ENCODE results near the gene PHC2.

Gene PHC2

DNA sequence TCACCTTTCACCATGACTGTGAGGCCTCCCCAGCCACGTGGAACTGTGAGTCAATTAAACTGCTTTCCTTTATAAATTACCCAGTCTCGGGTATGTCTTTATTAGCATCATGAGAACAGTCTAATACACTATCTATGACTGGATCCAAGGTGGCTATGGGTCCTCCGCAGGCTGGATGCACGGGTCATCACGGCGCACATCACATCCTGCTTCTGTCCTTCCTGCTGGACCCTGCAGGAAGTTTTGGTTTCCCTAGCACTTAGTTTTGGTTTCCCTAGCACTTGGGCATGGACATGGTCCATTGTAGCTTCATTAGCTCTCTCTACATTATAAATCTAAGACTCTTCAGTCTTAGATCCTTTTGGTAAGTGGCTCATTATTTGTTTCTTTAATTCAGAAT lies 14.2 kb upstream of the PHC2 start:
- DNase-seq: no peak

DNA sequence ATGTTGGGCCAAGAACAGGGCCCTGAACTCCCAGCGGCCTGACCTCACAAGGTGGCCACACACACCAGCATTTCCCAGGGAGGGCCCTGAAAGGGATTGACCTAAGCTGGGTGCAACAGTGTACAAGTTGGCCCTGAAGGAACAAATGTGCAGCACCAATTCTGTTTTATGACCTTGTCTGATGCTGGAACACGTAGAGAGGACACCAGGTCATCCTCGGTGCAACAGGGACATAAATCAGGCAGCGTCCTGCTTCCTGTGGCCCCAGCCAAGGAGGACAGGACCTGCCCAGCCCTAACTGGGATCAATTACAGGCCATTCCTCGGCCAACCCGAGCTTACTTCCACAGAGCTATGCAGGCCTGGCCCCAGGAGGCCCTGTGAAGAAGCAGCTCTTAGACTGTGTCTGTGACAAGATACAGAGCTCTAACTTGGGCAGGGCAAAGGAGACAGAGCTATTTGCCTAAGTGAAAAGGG lies 12.8 kb upstream of the PHC2 start:
- no peak for DNase-seq

DNA sequence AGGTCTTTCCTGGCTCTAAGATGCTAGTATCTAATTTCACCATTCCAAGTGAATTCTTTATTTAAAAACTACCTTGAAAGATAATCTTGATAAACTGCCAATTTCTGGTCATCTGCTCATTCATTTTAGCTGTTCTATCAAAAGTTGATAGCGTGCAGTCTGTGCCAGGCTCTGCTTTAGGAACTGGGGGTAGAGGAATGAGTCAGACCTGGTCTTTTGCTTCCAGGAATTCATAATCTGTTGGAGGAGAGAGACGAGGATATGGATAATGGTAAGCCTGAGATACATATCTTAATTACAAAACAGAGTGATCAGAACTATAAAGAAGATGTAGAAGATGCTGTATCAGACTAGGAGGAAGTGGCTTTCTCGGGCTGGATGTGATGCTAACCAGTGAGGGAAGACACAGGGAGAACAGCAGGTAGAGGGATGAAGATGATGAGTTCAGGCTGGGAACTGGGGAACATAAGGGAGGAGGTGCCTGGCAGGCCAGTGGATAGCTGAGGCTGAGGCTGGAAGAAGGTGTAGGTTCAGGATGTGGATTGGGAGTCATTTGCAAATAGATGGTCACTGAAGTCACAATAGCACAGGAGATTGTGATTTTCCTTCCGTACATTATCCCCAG lies 12.3 kb upstream of the PHC2 start:
- DNase-seq: no peak

DNA sequence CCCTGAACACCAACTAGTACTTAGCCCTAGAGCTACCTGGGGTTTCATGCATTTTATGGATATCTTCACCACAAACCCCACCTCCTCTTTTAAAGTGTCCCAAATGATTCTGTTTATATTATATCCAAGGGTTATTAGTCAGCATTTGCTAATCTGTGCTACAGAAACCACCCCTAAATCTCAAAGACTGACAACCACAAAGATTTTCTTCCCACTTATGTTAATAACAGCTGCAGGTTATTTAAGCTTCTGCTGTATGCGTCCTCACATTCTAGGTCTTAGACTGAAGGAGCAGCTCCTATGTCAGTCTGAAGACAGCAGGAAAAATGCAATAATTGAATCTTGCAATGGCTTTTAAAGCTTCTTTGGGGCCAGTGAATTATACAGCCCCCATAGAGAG lies 11.2 kb upstream of the PHC2 start:
- DNase-seq: no peak

DNA sequence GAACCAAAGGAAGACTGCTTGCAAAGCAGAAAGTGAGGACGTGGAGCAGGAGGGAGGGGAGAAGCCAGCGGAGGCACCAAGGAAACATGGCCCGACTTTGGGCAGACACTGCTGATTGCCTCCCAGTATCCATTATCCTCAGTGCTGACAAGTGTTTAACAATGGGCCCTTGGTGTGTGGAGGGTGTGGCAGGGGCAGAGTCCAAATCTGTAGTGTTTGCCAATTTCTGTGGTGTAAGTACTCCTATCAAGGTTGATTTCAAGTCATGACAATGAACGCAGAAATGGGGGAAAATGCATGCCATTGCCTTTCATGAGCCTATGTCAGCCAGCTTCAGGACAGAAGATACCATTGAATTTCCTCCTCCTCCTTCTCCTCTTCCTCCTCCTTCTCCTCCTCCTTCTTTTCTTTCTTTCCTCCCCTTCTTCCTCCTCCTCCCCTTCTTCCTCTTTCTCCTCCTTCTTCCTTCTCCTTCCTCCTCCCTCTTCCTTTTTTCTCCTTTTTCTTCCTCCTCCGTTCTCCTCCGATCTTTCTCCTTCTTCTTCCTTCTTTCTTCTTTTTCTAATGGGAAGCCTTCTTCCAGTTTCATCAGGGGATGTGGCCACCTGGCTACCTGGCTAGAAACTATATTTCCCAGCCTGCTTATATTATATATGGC lies 10.3 kb upstream of the PHC2 start:
- no peak for DNase-seq

DNA sequence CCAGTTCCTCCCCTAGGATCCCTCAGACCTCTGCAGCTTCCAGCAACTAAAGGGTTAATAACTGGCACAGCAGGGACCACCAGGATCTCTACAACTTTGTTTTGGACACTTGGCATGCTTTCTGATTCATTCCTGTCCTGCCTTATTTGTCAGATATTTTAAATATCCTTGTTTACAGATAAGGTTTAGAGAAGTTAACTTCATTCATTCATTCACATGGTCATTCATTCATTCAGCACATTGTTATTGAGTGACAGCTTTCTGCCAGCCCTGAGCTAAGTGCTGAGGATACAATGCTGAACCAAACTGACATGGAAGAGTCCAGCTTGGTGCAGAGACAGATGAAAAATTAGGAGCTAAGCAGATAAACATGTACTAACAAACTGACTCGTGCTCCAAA lies 8.8 kb upstream of the PHC2 start:
- no peak for DNase-seq

DNA sequence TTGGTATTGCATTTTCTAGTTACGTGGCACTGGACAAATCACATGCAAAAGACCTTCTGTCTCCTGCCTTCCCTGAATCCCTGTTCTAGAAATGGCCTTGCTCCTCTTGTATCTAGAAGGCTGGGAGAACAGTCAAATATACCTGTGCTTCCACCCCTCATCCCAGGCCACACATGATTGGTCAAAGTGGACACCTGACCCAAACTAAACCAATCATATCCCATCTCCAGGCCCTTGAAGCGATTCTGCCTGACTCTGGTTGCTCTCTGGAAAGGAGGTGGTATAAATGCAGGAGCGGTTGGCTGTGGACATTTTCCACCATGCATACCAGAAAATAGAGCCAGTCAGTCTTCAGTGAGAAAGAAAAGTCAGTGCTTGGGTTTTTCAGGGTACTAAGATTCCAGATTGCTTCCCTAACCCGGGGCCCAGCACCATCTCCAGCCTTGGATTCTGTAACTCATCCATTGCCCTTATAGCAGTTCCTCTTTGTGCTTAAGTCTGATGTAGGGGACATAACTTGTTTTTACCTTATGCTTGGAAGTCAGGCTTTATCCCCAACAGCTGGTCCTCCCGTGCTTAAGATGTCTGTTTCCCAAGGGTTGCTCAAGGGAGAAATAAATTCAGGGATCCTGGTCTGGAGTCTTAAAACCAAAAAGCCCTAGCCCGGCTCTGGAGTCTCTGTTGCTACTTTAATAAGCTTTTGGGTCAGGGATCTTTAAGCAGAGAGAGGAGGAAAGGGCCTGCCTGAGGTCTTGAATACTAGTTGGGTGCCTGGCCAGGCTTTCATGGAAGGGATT lies 7.7 kb upstream of the PHC2 start:
- DNase-seq: no peak

DNA sequence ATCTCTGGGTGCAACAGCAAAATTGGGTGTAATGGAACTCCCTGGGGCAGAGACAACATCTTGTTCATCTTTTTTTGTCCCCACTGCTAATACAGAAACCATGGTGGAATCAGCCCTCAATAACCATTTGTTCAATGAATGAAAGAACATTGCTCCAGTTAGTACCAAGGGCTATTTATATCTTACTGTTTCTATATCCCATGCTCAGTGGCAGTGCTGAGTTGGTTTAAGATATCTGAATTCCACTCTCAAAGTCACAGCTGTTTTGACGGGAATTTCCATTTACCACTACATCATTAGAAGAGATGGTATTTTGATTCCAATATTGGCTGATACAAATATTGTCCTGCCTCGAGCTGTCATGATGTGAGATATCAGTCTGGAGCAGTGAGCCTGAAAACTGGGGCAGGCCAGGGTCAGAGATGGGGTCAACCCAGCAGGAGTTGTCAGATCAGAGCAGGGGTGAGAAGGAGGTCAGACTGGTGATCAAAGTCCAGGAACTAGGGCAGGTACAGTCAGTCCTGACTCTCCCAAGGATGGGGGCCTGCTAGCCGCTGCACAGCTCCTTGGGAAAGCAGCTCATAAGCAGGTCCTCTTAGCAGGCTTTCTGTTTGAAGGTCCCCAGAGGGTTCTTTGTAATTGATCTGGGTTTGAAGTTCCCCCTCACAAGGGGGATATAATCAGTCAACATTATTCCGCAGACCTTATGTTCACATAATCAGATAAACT lies 5.8 kb upstream of the PHC2 start:
- no peak for DNase-seq

DNA sequence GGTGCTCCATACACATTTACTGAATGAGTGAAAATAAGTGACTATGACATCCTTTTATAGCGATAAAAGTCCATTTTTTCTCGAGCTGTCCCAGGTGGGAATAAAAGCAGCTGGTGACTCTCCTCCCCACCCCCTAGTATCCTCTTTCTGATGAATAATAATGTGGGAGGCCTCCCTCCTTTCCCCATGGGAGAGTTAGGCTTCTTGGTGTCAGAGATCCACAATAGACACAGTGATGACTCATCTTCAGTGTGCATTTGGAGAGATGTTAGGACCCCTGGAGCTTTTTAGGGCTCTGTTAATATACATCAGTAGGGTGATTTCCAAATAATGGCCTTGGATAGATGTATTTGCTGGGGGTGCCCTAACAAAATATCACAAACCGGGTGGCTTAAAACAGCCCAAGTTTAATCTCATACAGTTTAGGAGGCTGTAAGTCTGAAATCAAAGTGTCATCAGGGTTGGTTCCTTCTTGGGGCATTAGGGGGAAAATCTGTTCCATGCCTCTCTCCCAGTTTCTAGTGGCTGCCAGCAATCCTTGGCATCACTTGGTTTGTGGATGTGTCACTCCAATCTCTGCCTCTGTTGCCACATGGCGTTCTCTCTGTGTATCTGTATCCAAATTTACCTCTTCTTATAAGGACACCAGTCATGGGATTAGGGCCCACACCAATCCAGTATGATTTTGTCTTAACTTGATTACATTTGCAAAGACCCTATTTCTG lies 4.4 kb upstream of the PHC2 start:
- no peak for DNase-seq

DNA sequence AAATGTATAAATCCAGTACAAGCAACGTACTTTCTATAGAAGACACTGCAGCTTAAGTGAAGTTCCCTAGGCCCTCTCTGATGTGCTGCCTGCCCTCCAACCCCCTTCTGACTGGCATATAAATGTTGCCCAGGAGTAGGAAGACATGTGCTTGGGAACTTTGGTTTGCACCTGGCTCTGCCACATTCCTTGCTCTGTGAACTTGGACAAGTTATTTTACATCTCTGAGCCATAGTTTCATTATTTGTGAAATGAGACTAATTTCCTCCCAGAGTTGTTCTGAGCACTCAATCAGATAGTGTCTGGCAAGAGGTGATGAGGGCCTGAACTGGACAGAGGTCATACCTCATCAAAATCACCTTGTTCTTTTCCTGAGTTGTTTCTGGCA lies 3.5 kb upstream of the PHC2 start:
- DNase-seq: no peak

DNA sequence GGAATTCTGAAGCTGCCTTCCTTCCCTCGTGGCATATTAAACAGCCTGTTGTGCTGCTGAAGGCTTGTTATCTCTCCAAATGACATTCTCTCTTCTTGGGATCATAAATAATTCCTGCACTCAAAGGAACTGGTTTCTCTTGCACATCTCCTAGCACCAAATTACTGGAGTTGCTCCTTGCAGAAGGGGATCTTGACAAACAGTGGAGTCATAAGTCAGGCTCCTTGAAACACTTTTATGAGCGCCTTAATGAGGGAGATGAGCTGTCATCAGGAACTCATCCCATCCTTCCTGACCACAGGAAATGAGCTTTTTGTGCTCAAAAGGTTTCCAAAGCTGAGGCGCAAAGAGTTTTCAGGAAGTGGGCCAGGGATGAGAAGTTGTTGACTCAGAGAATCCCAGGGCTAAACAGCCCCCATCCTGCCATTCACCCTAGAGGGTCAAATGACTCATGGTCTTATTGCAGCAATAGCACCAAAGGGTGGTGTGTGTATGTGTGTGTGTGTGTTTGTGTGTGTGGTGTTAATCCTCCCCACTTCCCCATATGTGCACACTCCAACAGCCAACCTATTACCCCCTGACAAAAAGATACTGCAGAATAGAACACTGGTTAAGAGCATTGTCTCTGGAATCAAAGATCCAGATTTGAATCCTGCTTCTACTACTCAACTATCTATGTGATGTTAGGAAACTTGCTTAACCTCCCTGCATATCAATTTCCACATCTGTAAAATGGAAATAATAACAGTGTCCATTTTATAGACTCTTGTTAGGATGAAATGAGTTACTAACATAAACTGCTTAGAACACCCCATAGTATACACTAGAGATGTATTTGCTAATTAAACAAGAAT lies 2.8 kb upstream of the PHC2 start:
- peak; percentile 27 for DNase-seq

DNA sequence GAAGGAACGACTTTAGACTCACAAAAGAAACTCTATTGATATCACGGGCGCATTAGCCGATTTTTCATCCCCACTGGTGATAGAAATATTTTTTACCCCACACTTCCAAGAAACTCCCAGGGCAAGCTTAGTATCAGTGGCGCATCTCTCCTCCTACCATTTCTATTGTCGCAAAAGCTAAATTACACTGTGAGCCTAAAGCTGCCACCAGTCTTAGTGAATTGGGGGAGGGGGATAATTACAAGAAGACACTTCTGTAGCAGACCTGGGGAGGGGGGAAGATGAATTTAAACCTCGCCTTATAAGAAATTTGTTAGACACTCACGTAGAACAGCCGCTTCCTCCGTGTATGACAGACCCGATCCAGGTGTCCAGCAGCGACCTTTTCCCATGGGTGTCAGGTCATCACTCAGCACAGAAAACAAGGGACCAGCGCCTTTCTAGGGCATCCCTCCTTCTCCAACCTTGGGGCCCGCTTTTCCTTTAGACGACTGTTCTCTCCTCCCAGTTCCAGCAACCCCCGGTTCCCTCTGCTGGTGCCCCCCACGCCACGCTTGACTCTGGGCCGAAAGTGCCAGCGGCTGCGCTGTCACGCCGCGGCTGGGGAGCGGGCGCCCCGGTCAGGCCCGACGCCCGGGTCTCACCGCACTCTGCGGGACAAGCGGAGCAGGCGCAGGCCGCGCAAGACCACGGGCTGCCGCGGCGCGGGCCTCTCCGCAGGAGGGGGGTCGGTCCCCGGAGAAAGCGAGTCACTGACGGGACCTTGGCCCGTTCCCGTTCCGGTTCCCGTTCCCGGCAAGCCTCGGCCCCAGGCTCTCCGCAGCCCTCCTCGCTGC lies 821 bp downstream of the PHC2 start:
- DNase-seq: no peak

DNA sequence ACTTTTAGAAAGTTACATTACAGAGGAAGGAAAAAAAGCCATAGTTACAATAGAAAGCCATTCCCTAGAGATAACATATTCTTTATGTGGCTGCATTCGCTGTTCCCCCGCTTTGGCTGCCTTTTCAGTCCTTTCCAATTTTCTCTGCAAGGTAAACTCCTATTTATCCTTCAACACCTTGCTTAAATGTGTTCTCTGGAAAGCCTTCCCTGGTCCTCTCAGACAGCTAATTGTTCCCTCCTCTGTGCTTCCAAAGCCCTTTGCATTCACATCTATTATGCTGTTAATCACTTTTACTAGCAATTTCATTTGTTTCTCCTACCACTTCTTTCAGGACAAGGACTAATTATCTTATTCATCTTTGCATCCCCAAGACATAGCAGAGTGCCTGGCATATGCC lies 1.6 kb downstream of the PHC2 start:
- DNase-seq: no peak

DNA sequence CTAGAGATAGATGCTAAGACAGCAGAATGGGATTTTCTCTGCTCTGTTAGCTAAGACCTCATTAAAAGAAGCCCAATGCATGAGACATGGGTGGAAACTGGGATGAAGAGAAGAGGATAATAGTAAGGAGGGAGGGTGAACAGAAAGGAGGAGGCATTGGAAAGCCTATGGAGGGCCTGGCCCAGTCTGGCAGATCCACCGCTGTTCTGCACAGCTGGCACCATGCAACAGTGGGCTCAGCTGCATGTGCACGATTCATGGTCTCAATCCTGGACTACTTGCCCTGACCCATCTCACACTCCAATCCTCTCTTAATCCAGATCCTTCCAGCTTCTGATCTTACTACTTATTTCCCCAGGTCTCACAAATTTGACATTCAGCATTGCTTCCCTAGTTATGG lies 2.2 kb downstream of the PHC2 start:
- no peak for DNase-seq

DNA sequence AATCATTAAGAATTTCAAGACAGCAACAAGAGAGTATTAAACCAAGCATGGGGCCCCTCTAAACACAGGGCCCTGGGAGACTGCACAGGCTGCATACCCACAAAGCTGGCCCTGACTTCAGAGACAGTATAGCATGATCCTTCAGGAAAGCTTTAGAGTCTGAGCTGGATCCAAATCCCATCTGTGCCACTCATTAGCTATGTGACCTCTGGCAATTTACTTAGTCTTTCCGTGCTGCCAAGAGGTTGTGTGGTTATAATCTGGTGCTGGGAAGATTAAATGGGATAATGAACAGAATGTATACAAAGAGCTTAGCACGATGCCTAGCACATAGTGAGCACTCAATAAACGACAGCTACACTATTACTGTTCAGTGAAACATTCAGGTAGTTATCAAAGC lies 4.0 kb downstream of the PHC2 start:
- no peak for DNase-seq

DNA sequence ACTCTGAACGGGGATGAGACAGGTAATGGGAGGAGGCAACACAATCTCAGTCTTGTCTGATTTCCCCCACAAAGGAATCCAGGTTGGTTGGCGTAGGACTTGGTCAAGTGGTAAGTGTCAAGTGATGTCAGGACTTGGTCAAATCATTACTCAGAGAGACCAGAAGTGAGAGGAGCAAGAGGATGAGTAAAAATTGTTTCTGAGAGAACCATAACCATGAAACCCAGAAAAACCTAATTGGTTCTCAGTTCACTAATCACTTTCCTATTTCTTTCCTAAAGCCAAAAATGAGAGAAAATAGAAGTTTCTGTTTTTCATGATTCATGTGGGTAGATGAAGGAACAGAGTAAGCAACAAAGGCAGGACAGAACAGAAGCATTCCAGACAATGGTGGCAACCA lies 5.0 kb downstream of the PHC2 start:
- DNase-seq: no peak

DNA sequence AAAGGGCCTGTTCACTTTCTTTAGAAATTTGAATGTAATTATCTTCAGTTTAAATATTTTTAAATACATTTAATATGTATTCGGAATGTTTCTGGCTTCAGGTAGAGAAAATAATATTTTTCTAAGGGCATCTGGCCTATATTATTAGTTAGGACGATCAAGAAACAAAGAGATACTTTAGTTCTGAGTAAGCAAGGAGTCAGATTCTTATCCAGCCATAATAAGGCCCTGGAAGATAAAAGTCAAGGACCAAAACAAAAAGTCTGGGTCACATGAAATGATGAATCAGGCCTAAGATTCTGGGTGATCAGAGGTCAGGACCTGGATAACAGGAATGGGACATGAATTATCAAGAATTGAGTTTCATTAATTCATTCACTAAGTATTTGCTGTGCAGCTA lies 6.3 kb downstream of the PHC2 start:
- DNase-seq: no peak

DNA sequence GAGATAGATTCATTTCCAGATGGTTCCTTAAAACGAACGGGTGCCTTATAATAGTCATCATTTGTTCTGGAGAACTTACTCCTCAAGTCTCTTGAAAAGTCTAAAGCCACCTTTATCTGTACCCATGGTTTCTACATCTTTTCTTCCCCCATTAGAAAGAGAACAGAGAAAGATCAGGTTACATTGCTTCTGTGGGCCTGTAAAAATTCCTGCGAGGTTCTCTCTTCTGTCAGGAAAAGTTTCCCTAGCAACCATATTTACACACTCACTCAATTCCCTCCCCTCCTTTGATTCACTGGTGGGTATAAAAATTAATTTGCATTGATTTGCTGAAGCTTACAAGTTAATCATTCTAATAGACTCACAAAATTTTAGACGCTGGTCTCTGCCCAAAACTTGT lies 6.7 kb downstream of the PHC2 start:
- DNase-seq: no peak

DNA sequence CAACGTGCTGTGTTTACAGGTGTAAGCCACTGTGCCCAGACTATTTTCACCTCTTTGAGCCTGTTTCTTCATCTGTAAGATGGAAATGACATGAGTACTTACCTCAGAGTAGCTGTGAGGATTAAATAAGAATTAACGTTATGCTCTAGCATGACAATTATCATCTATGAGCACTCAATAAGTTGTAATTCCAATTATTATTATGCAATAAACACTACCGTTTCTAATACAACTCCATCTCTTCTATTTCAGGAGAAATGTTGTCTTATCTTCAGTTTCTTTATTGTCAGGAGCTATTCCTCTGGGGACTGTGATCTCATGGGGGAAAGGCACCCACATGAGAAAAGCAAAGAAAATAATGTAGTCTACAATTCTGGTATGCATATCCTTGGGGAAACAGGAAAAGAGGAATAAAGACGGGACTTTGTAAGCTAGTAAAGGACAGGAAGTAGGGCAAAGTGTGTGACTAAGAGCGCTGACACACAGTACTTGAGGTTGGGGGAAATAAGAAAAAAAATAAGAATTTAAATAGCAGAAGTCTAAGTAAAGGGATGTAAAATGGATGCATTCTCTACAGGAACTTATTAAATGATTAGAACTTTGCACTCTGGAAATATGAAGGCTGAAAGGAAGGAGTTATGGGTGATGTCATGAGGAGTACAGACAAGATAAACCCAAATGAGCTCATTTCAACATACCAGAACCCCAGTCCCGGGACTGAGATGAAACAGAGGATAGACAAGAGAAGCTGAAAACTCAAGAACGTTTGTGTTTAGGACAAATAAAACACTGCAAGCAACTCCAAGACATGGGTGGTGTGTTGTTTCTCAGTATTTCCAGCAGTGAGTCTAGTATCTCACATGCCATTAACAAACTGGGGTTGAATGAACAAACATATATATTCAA lies 9.8 kb downstream of the PHC2 start:
- no peak for DNase-seq

DNA sequence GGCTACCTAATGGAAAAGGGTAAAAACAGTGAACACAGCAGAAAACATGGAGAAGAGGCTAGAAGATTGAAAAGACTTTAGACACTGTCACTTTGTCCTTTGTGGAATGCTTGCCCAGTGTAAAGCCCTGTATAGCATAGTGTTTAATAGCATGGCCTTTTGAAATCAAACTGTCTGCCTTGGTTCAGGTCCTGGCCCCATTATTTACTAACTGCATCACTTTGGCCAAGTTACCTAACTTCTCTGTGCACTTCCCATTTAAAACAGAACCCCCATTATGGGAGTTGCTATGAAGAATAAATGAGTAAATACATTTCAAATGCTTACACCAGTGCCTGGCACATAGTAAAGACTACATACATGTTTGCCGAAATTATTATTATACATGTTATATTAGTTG lies 12.1 kb downstream of the PHC2 start:
- no peak for DNase-seq
